Erythroblast (primary cell): ENCODE measurements around the gene KLF7.

ENCODE experiments used
- DNase-seq, 2 experiments: peaks; one replicate each; lab custom pipeline; 2025; lab: John Stamatoyannopoulos, UW
- GATA1 ChIP-seq: IDR thresholded peaks from 2 replicates; pipeline ENCODE4 v1.6.1; 2011; ENCODE audit warnings: low read depth, mild to moderate bottlenecking, control low read depth, low read length, moderate library complexity
- POLR2A ChIP-seq: IDR thresholded peaks from 2 replicates; pipeline ENCODE4 v1.6.1; 2011; ENCODE audit warnings: mild to moderate bottlenecking, low read length

The KLF7 gene

GRCh38 chr2:207183506-207183905 lies 17.8 kb upstream of the KLF7 start:
- DNase-seq, result no peak
- TF ChIP-seq GATA1 (no peak), POLR2A (no peak)

GRCh38 chr2:207182911-207183310 lies 17.2 kb upstream of the KLF7 start:
- no peak for TF ChIP-seq GATA1
- TF ChIP-seq POLR2A, result no peak
- no peak for DNase-seq

GRCh38 chr2:207181526-207182274 lies 16.0 kb upstream of the KLF7 start:
- TF ChIP-seq POLR2A (no peak), GATA1 (no peak)
- DNase-seq, result no peak

- no peak for DNase-seq
- TF ChIP-seq POLR2A, result no peak
- TF ChIP-seq GATA1, result no peak
Observed at GRCh38 chr2:207180741-207181140, 15.0 kb upstream of the KLF7 start.

- no peak for DNase-seq
- TF ChIP-seq GATA1, result no peak
- no peak for TF ChIP-seq POLR2A
Observed at GRCh38 chr2:207176247-207176646, 10.5 kb upstream of the KLF7 start.

GRCh38 chr2:207173641-207174040 lies 7.9 kb upstream of the KLF7 start:
- DNase-seq, result no peak
- TF ChIP-seq POLR2A, result no peak
- no peak for TF ChIP-seq GATA1

- DNase-seq, result peak in 1 of 2 experiments; percentile 54
- no peak for TF ChIP-seq GATA1
- no peak for TF ChIP-seq POLR2A
Observed at GRCh38 chr2:207167099-207167923, 1.6 kb upstream of the KLF7 start.

- peak; percentile 55 to 74 for DNase-seq
- TF ChIP-seq POLR2A, result peak; percentile 71
- no peak for TF ChIP-seq GATA1
Observed at GRCh38 chr2:207166349-207167098, 776 bp upstream of the KLF7 start.

GRCh38 chr2:207166039-207166348 lies 246 bp upstream of the KLF7 start:
- TF ChIP-seq POLR2A (no peak), GATA1 (no peak)
- peak; percentile 93 to 95 for DNase-seq

GRCh38 chr2:207164006-207164831 lies 1.5 kb downstream of the KLF7 start:
- peak in 1 of 2 experiments; percentile 32 for DNase-seq
- TF ChIP-seq GATA1 (no peak), POLR2A (no peak)

GRCh38 chr2:207163756-207164005 lies 2.1 kb downstream of the KLF7 start:
- peak in 1 of 2 experiments; percentile 23 for DNase-seq
- no peak for TF ChIP-seq POLR2A
- no peak for TF ChIP-seq GATA1

- no peak for DNase-seq
- TF ChIP-seq GATA1 (no peak), POLR2A (no peak)
Observed at GRCh38 chr2:207163053-207163755, 2.5 kb downstream of the KLF7 start.

- TF ChIP-seq POLR2A (no peak), GATA1 (no peak)
- no peak for DNase-seq
Observed at GRCh38 chr2:207162316-207162715, 3.4 kb downstream of the KLF7 start.
